Measurements from ENCODE around the gene RPUSD4.

RPUSD4 gene

DNA sequence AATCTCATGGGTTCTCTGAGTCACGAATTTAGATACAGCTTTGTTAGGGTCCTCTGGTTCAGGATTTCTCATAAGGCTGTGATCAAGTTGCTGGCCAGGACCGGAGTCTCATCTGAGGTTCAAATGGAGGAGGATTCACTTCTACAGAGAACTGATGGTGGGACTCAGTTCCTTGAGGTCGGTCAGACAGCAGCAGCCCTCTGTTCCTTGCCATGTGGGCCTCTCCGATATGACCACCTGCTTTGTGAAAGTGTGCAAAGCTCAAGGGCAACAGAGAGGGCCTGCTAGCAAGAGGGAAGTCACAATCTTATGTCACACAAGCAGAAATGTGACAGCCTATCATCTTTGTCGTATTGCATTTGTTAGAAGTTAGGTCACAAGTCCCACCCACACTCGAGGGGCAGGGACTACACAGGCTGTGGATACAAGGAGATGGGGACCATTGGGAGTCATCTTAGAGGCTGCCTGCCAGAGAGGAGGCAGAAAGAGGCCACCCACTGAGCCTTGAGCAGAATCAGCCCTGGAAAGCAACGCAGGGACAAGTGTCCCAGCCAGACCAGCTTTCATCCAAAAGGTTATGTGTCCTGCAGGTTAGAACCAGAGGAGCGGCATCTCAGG, 34.5 kb downstream of the RPUSD4 start:
- no peak for DNase-seq

DNA sequence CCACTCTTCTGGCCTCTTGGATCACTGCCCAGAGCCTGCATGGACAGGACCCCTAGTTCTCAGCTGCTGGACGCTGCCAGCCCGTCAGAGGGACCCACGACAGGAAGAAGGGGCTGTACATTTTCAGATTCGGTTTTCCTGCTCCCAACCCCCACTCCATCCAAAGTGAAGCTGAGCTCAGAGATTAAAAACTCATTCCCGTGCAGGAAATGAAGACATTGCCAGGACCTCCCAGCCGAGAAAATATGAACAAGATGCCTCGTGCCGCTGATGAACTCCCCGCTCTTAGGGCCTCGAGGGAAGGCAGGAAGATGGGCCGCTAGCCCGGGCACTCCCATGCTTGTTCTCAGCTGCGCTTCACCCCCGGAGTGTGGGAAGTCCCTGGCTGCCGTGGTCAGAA, 36.1 kb downstream of the RPUSD4 start:
- DNase-seq, result no peak

DNA sequence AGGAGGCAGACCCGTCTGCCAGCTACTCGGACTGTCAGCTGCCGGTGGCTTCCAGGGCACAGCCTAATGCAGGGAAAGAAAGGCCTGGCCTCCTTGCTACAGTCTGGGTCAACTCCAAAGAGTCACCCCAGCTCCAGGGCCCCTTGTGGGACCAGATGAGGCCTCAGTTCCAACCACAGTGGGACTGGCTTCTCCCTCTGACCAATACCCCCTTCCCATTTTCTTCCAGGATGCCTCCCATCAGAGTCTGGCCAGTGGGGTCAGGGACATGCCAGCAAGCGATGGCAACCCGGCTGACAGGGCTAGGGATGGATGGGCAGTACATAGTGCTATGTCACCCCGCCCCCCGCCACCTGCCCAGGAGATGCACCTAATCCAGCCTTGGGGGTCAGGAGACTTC, 36.6 kb downstream of the RPUSD4 start:
- no peak for DNase-seq

DNA sequence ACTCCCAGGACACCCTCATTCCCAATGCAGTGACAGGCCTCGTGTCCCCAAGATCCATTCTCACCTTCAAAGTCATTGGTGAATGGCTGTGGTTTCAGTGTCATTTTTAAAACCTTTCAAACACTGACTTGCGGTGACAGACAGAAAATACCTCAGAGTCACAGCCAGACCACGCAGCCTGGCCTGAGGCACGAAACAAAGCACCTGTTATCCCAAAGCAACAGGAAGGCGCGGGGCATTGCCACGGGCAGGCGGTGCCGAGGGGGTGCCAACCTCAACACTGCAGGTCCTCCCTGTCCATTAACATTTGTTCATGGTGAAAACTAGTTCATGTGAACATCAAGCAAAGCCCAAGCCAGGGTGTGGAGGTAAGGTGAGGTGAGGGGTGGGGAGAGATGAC, 38.2 kb downstream of the RPUSD4 start:
- no peak for DNase-seq

DNA sequence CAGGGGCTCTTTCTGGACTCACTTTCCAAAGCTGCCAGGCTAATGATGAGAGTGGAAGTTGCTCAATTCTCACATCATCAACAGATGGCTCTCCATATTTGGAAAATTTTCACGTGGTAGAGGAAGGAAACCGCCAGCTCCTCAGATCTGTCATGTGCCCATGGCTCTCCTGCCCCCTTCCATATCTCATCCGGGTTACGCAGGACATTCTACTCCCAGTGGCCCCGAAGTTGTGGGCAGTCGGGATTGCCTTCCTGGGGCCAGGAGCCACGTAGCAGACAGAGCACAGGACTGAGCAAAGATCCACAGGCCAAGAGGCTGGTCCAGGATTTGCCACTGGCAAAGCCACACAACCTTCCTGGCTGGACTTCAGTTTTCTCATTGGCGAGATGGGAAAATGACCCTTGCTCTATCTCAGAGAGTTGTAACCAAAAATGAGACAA, 38.8 kb downstream of the RPUSD4 start:
- DNase-seq, result no peak

DNA sequence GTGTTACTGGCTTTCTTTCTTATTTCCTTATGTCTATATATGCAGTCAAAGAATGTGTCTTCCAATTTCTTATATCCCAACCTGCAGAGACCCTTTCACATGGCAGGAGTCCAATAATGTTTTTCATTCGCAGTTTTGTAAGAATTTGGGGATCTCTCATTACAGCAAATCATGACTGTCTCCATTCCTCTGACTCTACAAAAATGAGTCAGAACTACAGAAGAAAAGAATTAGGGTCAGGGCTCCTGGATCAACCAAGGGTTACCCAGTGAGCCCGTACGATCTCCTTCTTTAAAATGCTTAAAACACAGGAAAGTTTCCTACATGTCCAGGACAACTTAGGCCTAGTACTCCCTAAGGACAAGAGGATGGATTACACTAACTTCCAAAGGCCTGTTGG, 42.2 kb downstream of the RPUSD4 start:
- DNase-seq, result no peak

DNA sequence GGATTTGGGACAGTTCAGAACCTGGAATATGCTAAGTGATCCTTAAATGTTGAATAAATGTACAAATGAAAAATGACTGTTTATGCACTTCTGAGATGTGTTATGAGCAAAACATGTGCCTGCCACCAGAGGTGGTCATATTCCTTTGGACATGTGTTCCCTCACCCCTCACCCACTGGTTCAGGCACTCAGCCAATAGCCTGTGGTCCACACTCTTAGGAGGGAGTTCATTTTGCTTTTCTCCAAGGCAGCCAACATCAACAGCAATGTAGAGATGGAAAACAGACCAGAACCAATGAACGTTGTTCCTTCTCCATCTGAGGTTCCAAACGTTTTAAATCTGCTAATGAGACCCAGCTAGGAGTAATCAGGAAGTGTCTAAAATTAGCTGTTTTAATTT, 44.0 kb downstream of the RPUSD4 start:
- no peak for DNase-seq

DNA sequence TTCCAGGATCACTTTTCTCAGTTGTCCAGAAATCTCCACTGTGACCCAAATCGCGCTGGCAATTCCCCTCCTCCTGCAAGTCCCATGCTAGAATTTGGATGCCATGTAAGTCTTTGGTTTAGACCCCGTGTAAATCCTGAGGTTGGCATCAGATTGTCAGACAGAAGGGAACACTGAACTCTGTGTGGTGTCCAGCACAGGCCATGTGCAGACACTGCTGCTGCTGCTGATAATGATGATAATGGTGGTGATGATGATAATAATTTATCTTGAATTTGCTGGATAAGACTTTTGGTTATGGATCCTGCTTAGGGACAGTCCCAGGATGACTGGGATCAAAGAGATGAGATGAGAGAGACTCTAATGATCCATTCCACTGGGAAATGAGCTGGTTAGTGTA, 45.0 kb downstream of the RPUSD4 start:
- no peak for DNase-seq

DNA sequence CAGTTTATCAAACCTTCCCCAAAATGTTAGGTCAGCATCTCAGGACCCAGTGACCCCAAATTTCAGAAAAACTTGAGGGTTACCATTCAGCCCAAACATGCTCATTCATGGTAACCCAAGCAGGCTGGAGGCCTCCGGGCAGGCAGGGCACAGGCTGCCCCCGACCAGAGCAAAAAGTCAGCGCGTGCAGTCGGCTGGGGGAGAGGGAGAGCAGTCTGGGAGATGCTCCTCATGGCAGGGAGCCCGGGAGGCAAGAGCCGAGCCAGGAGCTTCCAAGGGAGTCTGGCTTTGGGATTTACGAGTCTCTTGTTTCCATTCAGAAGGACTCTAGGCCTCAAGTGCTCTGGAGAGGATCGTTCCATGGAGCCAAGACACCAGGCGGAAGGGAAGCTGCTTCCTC, 45.7 kb downstream of the RPUSD4 start:
- no peak for DNase-seq

DNA sequence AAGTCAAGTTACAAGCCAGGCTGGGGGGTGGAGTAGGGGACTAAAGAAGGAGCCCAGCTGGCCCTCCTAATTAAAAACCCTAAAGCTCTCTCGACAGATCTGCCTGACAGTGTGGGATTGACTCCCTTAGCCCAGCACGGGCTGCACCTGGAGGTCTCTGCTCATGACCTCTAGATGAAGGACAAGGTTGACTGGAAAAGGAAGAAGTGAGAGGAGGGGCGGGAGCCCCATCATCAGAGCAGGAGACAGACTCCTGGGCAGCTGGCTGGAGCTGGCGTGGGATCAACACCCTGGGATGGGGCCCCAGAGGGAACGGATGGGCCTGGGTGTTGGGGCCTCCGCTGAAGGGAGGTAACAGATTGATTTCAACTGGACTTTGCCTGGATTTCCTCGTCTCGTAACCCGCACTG, 46.1 kb downstream of the RPUSD4 start:
- DNase-seq, result no peak

DNA sequence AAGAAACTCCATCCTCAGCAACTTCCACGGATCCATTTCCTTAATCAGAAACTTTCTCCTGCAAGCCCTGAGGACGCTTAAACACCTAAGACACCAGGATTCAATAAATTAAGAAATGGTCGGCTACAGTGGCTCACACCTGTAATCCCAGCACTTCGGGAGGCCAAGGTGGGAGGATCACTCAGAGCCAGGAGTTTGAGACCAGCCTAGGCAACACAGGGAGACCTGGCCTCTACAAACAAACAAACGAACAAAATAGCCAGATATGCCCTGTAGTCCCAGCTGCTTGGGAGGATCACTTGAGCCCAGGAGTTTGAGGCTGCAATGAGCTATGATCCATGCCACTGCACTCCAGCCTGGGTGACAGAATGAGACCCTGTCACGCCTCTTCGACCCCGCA, 46.7 kb downstream of the RPUSD4 start:
- DNase-seq, result no peak

DNA sequence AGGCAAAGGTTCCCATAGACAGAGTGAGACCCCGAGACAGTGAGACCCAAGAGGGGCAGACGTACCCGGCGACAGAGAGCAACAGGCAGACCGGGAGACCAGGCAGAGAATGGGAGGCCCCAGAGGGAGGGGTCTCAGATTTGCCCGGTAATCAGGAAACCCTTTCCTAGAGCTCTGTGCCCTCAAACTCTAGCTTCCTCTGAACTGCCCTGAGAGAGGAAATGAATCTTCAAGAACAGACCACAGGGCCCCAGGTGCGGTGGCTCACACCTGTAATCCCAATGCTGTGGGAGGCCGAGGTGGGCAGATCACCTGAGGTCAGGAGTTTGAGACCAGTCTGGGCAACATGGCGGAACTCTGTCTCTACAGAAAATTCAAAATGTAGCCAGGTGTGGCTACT, 47.7 kb downstream of the RPUSD4 start:
- DNase-seq, result no peak

DNA sequence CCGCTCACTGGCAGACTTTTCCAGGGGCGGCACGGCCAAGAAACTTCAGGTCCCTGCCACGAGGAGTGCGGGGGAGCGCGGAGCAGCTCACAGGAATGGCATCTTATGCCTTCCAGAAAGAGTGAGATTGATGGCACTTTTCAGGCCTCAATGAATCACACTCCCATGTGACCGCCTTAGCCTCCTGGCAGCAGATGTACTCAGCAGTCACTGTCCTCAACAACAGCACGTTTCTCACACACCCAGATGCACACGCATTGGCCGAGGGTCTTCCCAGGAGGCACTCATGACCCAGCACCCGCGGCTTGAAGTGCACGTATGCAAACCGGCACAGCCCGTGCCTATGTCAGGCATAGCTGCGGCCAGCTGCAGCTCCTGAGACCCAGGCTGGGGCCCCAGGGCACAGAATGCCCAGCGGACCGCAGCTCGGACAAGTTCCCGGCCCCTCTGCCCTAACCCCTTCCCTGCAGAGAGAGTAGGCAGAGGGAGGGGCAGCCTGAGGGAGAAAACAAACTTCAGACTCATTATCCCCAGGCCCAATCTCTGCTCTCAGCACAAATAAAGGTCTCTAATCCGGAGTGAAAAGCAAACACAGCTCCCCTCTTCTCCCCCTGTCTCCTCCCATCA, 48.3 kb downstream of the RPUSD4 start:
- DNase-seq, result no peak

DNA sequence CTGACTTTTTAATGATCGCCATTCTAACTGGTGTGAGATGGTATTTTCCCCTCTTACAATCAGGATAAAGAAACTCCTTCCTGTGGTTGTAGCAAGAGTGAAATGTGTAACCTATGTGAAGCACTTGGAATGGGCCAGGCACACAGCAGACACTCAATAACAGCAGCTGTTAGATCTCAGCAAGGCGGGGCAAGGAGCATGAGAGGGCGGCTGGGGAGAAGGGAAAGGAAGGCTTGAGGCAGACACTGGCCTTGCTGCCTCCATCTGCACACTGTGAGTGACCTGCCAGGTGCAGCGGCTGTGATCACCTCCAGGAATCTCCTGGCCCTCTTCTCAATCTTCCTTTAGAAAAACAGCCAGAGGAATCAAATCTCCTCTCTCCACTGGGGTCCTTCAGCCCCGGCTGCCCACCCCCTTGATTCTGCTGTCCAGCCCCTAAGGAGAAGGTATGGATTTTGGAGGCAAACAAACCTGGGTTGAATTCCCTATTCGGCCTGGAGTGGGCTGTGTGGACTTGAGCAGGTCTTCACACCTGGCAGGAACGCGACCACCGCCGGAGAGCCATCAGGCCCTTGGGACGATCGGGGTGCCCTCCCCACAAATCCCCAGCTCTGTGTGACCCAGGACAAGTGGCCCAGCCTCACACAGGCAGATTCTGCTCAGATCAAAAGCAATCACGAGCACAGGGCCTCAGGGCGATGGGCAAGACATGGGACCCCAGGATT, 49.0 kb downstream of the RPUSD4 start:
- DNase-seq, result no peak

DNA sequence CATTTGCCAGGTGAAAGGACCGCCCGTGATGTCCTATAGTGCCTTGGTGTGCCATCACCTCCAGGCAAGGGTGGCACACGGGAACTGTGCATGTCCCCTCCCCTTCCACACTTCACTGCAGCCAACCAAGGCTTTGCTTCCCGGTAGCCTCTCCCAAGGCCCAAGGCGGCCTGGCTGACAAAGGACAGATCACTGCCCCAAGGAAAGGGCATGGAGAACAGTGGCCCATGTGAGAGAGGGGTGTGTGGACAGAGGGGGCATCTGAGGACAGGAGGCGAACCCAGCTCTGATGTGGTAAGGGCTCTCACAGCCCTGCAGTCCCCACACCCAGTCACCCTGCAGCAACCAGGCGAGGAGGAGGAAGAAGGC, 50.4 kb downstream of the RPUSD4 start:
- no peak for DNase-seq

DNA sequence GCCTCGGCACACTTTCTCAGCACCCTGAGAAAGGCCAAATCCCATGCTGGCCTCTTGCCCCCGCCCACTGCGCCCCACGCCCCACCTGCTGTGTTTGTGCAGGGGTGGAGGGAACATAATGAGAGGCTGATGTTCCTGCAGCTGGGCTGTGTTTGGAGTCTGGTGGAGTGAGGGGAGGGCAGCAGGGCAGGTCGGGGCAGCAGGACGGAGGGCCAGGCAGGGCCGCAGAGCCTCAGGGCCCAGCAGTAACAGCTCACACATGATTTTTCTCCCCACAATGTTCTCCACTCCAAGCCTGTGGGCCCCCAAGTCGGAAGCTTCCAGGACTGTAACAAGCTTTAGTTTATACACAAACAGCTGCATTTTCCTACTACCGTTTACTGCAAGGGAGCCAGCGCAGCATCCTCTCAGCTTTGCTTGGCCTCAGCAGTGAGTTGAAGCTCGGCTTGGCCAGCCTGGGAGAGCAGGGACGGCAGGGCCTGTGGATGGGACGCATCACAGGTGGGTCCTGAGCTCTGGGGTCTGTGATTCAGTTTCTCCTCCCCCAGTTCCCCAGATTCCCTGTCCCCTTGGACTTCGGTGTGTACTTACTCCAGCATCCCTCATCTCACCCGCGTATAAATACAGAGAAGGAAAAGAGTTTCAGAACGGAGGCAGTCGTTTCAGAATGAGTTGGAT, 51.0 kb downstream of the RPUSD4 start:
- DNase-seq, result no peak

DNA sequence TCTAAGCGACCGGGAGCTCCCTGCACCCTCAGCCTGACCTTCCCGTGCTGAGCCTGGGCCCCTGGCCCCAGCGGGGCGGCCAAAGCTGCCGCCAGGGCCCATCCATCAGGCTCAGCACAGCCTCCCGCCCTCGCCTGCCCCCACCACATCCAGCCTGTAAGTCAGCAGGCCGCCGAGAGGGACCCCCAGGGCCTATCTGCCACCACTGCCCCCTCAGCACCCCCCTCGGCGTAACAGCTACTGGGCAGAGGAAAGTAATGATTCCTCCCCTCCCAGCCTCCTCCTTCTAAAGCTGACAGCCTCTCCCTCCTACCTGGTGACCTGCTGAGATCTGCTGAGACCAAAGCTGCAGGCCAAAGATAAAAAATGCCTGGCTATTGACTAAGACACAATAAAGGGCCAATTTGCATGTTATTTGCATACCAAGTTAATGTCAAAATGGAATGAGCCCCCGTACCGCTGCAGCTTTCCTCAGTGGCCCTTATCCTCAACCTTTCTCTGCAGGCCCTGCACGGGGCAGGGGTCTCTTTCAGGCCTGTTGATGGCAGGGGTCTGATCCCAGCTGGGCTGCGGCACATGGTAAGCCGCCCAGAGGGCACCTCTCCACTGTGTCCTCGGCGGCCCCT, 51.6 kb downstream of the RPUSD4 start:
- no peak for DNase-seq

DNA sequence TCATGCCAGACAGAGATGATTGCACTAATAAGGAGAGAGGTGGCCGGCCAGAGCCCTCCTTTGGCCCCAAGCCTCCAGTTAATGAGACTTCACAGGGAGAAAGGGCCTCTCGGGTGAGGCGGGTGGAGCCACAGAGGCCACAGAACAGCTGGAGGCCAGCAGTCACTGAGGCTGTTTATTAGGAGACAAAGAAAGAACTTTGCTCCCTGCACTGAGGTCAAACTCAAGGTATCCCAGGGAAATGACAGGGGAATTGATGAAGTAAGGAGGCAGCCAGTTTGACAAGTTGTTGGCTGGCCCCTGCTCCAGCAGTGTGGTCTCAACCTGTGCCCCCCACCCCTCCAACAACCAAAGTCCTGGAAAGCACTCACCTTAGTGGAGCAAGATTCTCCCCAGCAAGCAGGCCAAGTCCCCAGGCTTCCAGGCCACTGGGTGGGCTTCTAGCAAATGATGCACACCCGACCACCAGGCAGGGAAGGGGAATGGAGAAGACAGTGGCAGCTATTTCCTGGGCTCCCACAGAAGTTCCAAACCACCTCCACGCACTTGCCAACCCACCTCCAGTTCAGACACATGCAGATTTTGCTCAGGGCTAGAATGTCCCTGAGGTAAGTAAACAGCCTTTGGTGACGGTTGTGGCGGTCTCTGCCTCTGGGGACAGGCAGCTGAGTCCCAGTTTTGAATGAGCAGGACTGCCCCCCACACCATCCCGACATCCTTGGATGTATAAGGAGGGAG, 53.2 kb downstream of the RPUSD4 start:
- DNase-seq, result no peak

DNA sequence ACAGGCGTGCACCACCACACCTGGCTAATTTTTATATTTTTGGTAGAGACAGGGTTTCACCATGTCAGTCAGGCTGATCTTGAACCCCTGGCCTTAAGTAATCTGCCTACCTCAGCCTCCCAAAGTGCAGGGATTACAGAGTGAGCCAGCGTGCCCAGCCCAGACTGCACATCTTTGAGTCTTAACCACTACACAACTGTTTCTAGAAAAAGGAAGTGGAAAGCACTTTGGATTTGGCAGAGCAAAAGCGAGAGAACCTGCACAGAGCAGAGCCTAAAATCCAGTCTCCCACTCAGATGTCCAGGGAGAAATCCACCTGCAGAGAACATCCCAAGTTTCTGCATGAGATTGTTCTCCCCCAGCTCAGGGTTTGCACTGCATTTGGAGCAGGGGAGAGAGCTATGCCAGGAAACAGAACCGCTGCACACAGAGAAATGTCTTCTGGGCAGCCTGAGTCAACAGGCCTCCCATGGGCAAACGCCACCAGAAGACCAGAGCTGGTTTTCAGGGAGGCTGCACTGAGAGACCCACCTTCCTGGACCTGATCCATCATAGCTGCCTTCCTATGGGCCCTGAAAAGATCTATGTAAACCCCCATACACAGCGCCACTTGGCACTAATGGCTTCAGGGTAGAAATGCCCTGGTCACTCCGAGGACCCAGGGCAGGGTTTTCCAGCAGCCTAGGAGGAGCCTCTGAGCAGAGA, 54.0 kb downstream of the RPUSD4 start:
- no peak for DNase-seq

DNA sequence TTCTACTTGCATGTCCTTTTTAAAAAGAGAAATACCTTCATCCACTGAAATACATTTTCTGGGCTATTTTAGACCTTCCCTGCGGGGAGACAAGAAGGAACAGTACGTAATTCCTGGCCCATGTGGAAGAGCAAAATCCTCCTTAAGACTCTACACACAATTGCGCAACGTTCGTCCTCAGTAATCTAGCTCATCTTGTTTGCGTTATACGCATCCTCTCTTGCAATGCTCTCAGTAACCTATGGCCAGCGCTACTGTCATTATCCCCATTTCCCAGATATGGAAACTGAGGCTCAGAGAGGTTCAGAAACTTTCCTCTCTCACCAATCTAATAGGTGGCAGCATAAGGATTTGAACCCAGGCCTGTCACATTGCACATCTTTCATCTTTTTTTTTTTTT, 54.6 kb downstream of the RPUSD4 start:
- DNase-seq, result no peak

DNA sequence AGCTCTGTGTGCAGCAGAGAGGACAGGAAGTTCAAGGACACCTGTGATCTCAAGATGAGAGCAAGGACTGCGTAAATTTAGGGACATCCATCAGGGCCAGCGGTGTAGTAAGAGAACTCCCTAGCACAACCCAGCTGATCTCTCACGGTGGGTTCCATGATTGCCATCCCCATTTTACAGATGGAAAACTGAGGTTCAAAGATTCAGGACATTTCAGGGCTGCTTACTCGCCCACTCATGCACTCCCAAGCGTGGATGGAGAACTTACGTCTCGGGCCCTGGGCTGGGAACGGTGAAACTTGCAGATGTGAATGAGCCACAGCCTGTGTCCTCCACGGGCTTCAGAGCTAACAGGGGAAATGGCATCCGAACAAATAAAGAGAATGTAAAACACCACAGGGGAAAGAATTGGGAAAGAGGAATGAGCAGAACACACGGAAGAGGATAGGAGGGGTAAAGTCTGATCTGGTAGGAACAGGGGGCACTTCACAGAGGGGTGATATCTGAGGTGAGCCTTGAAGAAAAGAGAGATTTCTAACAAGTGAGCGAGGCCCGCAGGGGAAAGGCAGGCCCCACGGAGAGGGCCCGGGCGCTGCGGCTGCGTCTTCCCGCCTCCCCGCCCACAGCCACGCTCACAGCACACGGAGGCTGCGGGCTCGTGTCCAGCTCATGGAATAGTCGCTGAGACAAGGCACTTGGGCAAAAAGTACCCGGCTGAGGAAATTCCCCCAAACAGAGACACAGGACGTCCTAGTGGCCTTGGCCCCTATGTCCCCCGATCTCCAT, 55.9 kb downstream of the RPUSD4 start:
- DNase-seq, result no peak
